ENCODE measurements around the gene ALDH4A1.

Gene ALDH4A1

DNA sequence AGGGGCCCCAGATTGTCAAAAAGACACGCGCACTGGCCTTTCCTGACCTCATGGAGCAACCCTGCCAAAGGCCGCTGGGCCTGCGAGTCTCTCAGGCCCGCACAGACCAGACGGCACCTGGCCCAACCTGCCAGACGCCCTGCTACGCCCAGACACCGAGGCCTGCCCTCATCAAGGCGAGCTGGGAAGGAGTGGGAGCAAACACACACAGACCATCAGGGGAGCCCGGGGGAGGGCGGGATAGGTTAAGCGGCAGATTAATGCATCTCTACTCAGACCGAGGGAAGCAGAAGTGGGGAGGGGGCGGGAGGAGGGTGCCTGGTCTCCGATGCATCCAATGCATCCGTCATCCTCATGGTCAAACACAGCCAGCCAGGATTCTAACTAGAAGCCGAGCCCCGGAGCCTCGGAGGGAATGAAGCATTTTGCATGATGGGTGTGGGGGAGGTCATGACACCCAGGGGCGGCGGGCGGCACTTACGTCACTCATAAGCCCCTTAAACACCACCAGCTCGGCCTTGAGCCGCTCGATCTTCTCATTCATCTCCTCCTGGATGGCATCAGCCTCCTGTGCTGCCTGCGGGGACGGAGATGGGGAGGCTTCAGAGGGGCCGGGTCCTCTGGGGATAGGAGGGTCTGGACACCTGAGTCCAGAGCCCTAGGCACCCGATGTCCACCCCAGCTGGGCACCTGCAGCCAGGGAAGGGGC, 17.0 kb upstream of the ALDH4A1 start:
- H3K36me3 ChIP-seq (ENCODE audit: control insufficient read depth, insufficient read depth, low read length, severe bottlenecking): no peaks in the 10 kb centered on the region
- no peaks in the 10 kb centered on the region for H3K9me3 ChIP-seq (ENCODE audit: control insufficient read depth, low read length)
- peaks cover 32% of the 10 kb centered on the region for H3K4me1 ChIP-seq (ENCODE audit: control insufficient read depth, insufficient read depth, low read length)
- H3K27me3 ChIP-seq (replicated peaks; ENCODE audit: control insufficient read depth, insufficient read depth, low read length): no peaks in the 10 kb centered on the region
- H3K4me3 ChIP-seq (ENCODE audit: low read length): no peak overlapping the region
- DNase-seq (ENCODE audit: low read depth): no peak
- H3K9ac ChIP-seq (ENCODE audit: low read length): no peak overlapping the region

DNA sequence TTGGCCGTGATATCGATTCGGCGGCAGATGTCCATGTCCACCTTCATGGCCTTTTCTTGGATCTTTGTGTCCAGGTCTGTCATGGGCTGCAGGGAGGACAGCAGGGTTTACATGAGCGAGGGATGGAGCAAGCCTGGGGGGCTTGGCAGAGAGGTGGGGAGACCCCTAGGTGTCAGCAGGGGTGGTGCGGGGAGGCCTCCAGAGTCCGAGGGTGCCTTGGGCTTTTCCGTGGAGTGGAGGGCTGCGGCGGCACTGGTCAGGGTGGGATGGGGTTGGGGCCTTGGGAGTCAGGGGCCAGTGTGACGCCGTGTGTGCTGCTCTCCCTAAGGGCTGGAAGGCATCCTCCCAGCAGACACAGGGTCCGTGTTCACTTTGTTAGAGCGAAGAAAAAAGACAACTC, 16.1 kb upstream of the ALDH4A1 start:
- Histone ChIP-seq H3K9me3 (ENCODE audit: control insufficient read depth, low read length) (no peaks in the 10 kb centered on the region), H3K36me3 (ENCODE audit: control insufficient read depth, insufficient read depth, low read length, severe bottlenecking) (no peaks in the 10 kb centered on the region), H3K9ac (ENCODE audit: low read length) (no peak overlapping the region), H3K27me3 (replicated peaks; ENCODE audit: control insufficient read depth, insufficient read depth, low read length) (no peaks in the 10 kb centered on the region), H3K4me3 (ENCODE audit: low read length) (no peak overlapping the region), H3K4me1 (ENCODE audit: control insufficient read depth, insufficient read depth, low read length) (peaks cover 30% of the 10 kb centered on the region)
- no peak for DNase-seq (ENCODE audit: low read depth)

DNA sequence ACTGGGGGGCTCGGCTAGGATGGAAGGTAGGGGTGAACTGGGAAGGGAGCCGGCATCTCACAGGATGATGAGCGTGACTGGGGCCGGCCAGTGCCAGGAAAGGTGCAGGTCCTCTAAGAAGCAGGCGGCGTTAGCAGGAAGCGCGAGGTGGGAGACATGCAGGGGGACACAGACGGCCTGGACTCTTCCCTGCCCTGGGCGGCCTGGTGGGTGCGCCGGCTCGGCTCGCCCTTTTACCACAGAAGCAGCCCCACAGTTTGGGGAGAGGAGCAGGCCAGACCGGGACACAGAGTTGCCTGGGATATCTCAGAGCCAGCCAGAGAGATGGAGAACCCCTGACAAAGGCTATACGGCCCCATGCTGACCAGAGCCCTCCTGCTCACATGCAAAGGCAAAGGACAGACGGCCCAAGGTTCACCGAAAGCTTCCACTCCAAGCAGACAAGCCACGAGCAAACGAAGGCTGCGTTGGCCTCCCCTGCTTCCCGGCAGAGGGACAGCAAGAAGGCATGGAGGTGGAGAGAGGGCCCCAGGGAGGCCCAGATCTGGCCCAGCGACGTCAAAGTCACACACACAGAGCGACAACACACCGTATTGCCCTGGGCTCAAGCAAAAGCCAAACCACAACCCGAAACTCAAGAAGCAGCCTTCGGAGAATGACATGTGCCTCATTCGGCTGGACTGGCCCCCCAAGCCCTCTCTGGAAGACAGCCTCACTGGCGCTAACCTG, 14.9 kb upstream of the ALDH4A1 start:
- Histone ChIP-seq H3K4me1 (ENCODE audit: control insufficient read depth, insufficient read depth, low read length) (peaks cover 28% of the 10 kb centered on the region), H3K27me3 (replicated peaks; ENCODE audit: control insufficient read depth, insufficient read depth, low read length) (no peaks in the 10 kb centered on the region), H3K4me3 (ENCODE audit: low read length) (no peak overlapping the region), H3K36me3 (ENCODE audit: control insufficient read depth, insufficient read depth, low read length, severe bottlenecking) (no peaks in the 10 kb centered on the region), H3K9ac (ENCODE audit: low read length) (no peak overlapping the region), H3K9me3 (ENCODE audit: control insufficient read depth, low read length) (no peaks in the 10 kb centered on the region)
- DNase-seq (ENCODE audit: low read depth): no peak

DNA sequence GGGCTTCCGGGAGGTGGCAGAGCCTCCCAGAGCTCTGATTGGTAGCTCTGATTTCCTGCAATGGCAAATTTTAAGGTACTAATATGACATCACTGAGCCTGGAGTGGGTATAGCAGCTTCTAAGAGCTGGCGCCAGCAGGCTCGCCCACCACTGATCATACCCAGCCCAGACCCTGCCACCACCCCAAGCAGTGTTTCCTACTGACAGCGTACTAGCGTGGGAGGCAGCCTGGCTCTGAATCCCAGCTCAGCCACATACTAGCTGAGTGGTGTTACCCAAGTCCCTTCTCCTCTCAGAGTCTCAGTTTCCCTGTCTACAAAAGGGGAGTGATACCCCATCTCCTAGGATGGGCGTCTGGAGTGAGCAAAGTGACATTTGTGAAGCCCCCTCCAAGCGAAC, 13.0 kb upstream of the ALDH4A1 start:
- no peak overlapping the region for H3K9ac ChIP-seq (ENCODE audit: low read length)
- peaks cover 22% of the 10 kb centered on the region for H3K4me1 ChIP-seq (ENCODE audit: control insufficient read depth, insufficient read depth, low read length)
- no peak for DNase-seq (ENCODE audit: low read depth)
- no peak overlapping the region for H3K4me3 ChIP-seq (ENCODE audit: low read length)
- no peaks in the 10 kb centered on the region for H3K27me3 ChIP-seq (replicated peaks; ENCODE audit: control insufficient read depth, insufficient read depth, low read length)
- H3K9me3 ChIP-seq (ENCODE audit: control insufficient read depth, low read length): no peaks in the 10 kb centered on the region
- peaks cover 9% of the 10 kb centered on the region for H3K36me3 ChIP-seq (ENCODE audit: control insufficient read depth, insufficient read depth, low read length, severe bottlenecking)

DNA sequence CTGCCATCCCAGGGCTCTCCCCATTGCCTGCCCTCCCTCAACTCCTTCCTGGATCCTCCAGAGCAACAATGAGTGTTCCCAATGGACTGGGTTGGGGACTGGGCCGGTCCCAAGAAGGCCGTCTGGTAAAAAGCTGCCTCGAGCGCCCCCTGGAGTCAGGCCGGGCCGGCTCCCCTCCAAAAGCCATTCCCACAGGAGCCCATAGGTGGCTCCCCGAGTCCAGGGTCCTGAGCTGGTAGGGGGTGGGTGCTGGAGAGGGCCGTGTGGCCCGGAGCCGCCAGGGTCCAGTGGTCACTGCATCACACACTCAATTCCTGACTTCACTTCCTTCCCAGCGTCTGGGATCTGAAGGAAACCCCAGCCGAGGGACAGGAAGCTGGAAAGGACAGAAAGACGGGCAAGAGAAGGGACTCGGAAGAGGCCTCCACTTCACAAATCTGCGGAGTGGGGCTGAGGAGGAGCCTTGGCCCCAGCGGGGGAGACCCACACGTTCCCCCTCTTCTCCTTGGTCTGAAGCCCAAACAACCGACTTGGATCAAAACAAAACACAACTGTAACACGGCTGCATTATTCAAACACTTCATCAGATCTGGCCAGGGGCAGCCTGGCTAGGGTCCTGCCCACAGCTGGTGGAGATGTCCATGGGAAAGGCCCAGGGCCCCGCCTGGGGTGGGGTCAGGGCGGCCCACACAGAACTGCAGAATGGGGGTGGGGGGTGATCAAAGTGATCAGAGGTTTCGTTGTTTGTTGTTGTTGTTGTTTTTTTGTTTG, 10.9 kb upstream of the ALDH4A1 start:
- Histone ChIP-seq H3K4me1 (ENCODE audit: control insufficient read depth, insufficient read depth, low read length) (peaks cover 22% of the 10 kb centered on the region), H3K9ac (ENCODE audit: low read length) (peak overlapping the region; percentile 75), H3K27me3 (replicated peaks; ENCODE audit: control insufficient read depth, insufficient read depth, low read length) (no peaks in the 10 kb centered on the region), H3K36me3 (ENCODE audit: control insufficient read depth, insufficient read depth, low read length, severe bottlenecking) (peaks cover 29% of the 10 kb centered on the region), H3K9me3 (ENCODE audit: control insufficient read depth, low read length) (no peaks in the 10 kb centered on the region), H3K4me3 (ENCODE audit: low read length) (no peak overlapping the region)
- peak; percentile 87 for DNase-seq (ENCODE audit: low read depth)

DNA sequence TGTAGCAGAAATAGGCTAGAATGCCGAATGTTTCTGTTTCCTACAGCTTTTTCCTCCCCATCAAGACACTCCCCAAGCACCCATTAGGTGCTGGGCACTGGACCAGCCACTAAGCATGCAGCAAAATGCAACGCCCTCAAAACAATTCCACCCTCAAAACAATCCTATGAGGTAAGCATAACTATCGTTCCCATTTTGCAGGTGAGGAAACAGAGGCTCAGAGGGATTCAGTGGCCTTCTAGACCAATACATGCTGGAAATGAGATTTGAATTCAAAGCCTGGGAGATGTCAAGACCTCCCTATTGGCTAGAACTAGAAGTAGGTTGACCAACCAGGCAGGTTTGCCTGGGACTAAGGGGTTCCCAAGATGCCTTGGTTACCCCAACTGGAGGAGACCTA, 10.2 kb upstream of the ALDH4A1 start:
- Histone ChIP-seq H3K4me1 (ENCODE audit: control insufficient read depth, insufficient read depth, low read length) (peaks cover 22% of the 10 kb centered on the region), H3K27me3 (replicated peaks; ENCODE audit: control insufficient read depth, insufficient read depth, low read length) (no peaks in the 10 kb centered on the region), H3K4me3 (ENCODE audit: low read length) (no peak overlapping the region), H3K9ac (ENCODE audit: low read length) (no peak overlapping the region), H3K9me3 (ENCODE audit: control insufficient read depth, low read length) (no peaks in the 10 kb centered on the region), H3K36me3 (ENCODE audit: control insufficient read depth, insufficient read depth, low read length, severe bottlenecking) (peaks cover 36% of the 10 kb centered on the region)
- DNase-seq (ENCODE audit: low read depth): no peak

DNA sequence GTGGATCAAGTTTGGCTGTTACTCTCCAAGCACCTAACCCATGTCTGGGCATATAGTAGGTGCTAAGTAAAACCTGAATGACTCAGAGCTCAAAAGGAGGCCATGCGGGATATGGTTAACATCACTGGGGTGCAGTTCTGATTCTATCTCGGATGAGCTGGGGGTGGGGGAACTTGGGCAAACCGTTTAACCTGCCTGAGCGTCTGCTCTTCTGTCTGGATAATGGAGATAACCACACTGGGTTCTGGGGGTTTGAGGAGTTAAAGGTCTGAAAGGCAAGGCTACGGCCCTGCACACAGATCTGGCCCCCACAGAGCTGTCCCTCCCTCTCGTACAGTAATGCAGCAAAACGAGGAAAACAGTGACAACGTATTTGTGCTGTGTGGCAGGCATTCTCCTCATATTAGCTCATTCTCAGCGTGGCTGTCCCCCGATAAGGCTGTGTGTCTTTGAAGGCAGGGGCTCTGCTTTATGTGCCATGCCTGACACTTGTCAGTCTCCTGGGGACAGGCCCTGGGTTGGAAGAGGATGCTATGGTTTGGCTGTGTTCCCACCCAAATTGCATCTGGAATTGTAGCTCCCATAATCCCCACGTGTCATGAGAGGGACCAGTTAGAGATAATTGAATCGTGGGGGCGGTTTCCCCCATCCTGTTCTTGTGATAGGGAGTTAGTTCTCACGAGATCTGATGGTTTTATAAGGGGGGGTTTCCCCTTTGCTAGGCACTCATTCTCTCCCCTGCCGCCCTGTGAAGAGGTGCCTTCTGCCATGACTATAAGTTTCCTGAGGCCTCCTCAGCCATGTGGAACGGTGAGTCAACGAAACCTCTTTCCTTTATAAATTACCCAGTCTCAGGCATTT, 6.8 kb upstream of the ALDH4A1 start:
- no peaks in the 10 kb centered on the region for H3K27me3 ChIP-seq (replicated peaks; ENCODE audit: control insufficient read depth, insufficient read depth, low read length)
- DNase-seq (ENCODE audit: low read depth): no peak

DNA sequence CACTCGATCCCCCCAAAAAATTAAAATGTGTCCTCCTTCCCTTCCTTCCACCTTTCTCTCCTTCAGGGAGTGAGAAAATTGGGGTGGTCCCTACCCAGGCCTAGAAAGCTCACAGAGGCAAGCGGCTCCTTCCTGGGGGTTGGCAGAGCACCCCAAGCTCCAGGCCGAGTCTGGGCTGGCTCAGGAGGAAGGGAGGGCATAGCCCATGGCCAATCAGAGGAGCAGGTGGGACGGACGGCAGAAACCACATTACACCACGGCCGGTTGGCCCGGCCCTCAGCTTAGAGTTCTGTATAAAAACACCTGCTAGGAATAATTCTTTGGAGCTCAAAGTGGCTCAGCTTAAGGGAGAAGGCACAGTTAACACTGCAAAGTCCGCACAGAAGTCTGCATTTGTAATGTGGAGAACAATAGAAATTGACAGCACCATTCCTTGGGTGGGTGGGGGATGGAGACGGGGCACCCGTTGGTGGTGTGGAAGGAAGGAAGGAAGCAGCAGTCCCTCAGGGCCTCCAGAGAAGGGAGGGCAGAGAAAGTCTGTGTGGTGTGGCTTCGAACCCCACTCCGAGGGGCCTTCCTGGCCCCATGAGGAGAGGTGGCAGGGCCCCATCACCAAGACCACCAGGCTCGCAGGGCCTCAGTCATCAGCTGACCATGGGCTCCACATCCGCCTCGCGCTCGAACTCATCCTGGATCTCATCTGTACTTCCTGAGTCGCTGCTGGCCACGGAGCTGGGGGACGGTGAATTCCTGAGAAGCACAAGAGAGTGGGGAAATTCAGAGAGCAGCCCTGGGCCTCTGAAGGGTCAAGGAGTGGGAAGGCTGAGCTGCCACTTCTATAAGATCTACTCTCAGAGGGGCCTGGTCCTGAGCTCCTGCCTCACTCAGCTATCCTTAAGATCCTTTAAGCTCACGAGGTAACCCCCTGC, 5.8 kb upstream of the ALDH4A1 start:
- Histone ChIP-seq H3K9ac (ENCODE audit: low read length) (peak overlapping the region; percentile 5), H3K36me3 (ENCODE audit: control insufficient read depth, insufficient read depth, low read length, severe bottlenecking) (peaks cover 37% of the 10 kb centered on the region), H3K27me3 (replicated peaks; ENCODE audit: control insufficient read depth, insufficient read depth, low read length) (no peaks in the 10 kb centered on the region), H3K9me3 (ENCODE audit: control insufficient read depth, low read length) (no peaks in the 10 kb centered on the region), H3K4me3 (ENCODE audit: low read length) (no peak overlapping the region), H3K4me1 (ENCODE audit: control insufficient read depth, insufficient read depth, low read length) (peaks cover 16% of the 10 kb centered on the region)
- DNase-seq (ENCODE audit: low read depth): no peak

More for the DNA sequence above, 6.8 kb upstream of the ALDH4A1 start:
- Histone ChIP-seq H3K36me3 (ENCODE audit: control insufficient read depth, insufficient read depth, low read length, severe bottlenecking) (peaks cover 37% of the 10 kb centered on the region), H3K4me3 (ENCODE audit: low read length) (no peak overlapping the region), H3K4me1 (ENCODE audit: control insufficient read depth, insufficient read depth, low read length) (peaks cover 18% of the 10 kb centered on the region), H3K9ac (ENCODE audit: low read length) (no peak overlapping the region), H3K9me3 (ENCODE audit: control insufficient read depth, low read length) (no peaks in the 10 kb centered on the region)

DNA sequence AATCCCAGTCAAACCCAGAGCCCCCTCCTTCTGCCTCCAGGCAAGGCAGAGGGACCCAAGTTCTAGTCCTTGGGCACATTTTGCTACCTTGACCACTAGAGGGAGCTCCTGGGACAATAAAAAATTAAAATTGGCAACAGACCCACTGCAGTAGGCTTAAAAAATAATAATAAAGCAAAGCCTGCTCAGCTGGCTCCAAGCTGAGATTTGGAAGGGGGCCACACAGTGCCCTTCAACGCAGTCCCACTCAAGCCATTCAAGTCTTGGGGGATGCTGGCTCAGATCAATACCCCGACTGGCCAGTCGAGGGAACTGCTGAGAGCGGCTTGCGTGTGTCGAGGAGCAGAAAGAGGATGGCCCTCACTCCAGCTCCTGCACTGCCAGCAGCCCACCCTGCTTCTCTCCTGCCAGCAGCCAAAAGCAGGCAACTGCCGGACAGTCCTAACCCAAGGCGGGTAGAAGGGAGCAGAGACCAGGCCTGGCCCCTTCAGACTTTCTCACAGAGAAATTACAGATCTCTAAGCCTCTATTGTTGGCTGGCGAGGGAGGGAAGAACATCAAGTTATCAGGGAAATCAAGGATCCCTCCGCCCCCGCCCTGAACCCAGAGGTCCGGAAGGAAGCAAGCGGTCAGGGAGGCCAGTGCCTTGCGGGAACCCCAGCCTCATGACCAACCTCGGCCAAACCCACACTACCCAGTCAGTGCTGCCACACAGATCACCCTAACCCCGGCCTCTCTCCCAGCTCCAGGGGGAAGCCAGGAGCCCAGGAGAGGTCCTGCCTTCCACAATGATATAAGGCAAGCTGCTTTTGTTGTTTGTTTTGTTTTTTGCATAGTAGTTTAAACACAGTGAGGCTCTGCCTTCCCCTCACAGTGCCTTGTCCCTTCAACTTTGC, 4.9 kb upstream of the ALDH4A1 start:
- no peaks in the 10 kb centered on the region for H3K9me3 ChIP-seq (ENCODE audit: control insufficient read depth, low read length)
- DNase-seq (ENCODE audit: low read depth): peak; percentile 87
- peak overlapping the region; percentile 5 for H3K9ac ChIP-seq (ENCODE audit: low read length)
- H3K4me1 ChIP-seq (ENCODE audit: control insufficient read depth, insufficient read depth, low read length): peaks cover 12% of the 10 kb centered on the region
- no peaks in the 10 kb centered on the region for H3K27me3 ChIP-seq (replicated peaks; ENCODE audit: control insufficient read depth, insufficient read depth, low read length)
- peaks cover 37% of the 10 kb centered on the region for H3K36me3 ChIP-seq (ENCODE audit: control insufficient read depth, insufficient read depth, low read length, severe bottlenecking)
- no peak overlapping the region for H3K4me3 ChIP-seq (ENCODE audit: low read length)
